Breast epithelium (tissue), 4 donors: ENCODE measurements around the gene SEMA3F. TPM values are rescaled to one million over a fixed set of nuclear protein-coding genes. Genes with fewer than 3 reads are reported as not detected.

Experiments used
- DNase-seq, 2 donors: peaks; one replicate each; pipeline ENCODE4 v3.0.0-alpha.2; 2019; ENCODE audit warnings: low spot score in 2 of 2
- H3K27ac ChIP-seq, 2 donors: fragments of 200-600 bp; sonication (generic) in 1 of 2; one replicate each; pipeline ENCODE4 v1.5.1; 2016 to 2019; ENCODE audit warnings: mild to moderate bottlenecking in 1 of 2
- H3K27me3 ChIP-seq, 2 donors: fragments of 200-600 bp; sonication (generic) in 1 of 2; one replicate each; pipeline versions ENCODE4 v1.5.1 to v1.6.0; 2017 to 2019; ENCODE audit warnings: control low read depth in 1 of 2, mild to moderate bottlenecking in 1 of 2
- H3K36me3 ChIP-seq: fragments of 200-600 bp; one replicate; pipeline ENCODE4 v1.5.1; 2019
- H3K4me1 ChIP-seq, 2 donors: fragments of 200-600 bp; sonication (generic); one replicate each; pipeline ENCODE4 v1.5.1; 2016 to 2019; ENCODE audit warnings: control low read depth in 1 of 2
- H3K4me3 ChIP-seq, 3 donors: fragments of 200-600 bp; sonication (generic); 1 replicate in 2 of 3; 2 replicates in 1 of 3; pipeline ENCODE4 v1.5.1; 2016 to 2019; ENCODE audit warnings: mild to moderate bottlenecking in 3 of 3, moderate library complexity in 2 of 3
- H3K9me3 ChIP-seq, 2 donors: fragments of 200-600 bp; sonication (generic) in 1 of 2; one replicate each; pipeline ENCODE4 v1.5.1; 2016 to 2019; ENCODE audit warnings: control low read depth in 1 of 2
- CTCF ChIP-seq, 3 donors: fragments of 450-650 bp; IDR thresholded peaks; one replicate each; pipeline ENCODE4 v1.5.1; 2016 to 2017; ENCODE audit warnings: antibody characterized with exemption in 3 of 3, mild to moderate bottlenecking in 3 of 3, moderate library complexity in 3 of 3
- POLR2A ChIP-seq: fragments of 450-650 bp; IDR thresholded peaks from one replicate; pipeline ENCODE4 v1.6.1; 2016; ENCODE audit warnings: antibody characterized with exemption, mild to moderate bottlenecking, moderate library complexity
- POLR2AphosphoS5 ChIP-seq, 3 donors: sonication (generic); formaldehyde crosslinking; IDR thresholded peaks; one replicate each; pipeline ENCODE4 v1.6.1; 2017; ENCODE audit warnings: antibody characterized with exemption in 3 of 3
- intact Hi-C: fragments of 100-400 bp; cut with DNase I; formaldehyde crosslinking; loops from one replicate; pipeline ENCODE4 v1.15.1; 2023; ENCODE audit warnings: low total_unique reads
- total RNA-seq, 3 donors: library from RNA; depleted of rRNA; stranded (reverse); fragments of >200 nt; gene quantifications; one replicate each; pipeline ENCODE4 v1.1.0, GENCODE V29; 2016

The SEMA3F gene
- total RNA-seq, 3 donors from 2014 or later: 7.7 to 49.8 (median 26.9) TPM

GRCh38 chr3:50146316-50146901 lies 8.7 kb upstream of the SEMA3F start:
- DNase-seq: no peak
- Histone ChIP-seq H3K27me3 (no peaks in the 10 kb centered on the region), H3K27ac (no peak overlapping the region), H3K9me3 (no peaks in the 10 kb centered on the region), H3K36me3 (no peaks in the 10 kb centered on the region), H3K4me1 (peaks cover 4 to 22% of the 10 kb centered on the region in 2 donors), H3K4me3 (no peak overlapping the region)
- intact Hi-C loops: no loop called here
- TF ChIP-seq POLR2AphosphoS5 (IDR thresholded peaks at IDR 0.05): no peak
- TF ChIP-seq POLR2A: no peak

GRCh38 chr3:50147016-50147415 lies 8.1 kb upstream of the SEMA3F start:
- no peak overlapping the region for H3K4me3 ChIP-seq
- no peak for DNase-seq
- no peaks in the 10 kb centered on the region for H3K36me3 ChIP-seq
- intact Hi-C loops: no loop called here
- H3K27ac ChIP-seq: no peak overlapping the region
- H3K9me3 ChIP-seq: no peaks in the 10 kb centered on the region
- peaks cover 10 to 28% of the 10 kb centered on the region in 2 donors for H3K4me1 ChIP-seq
- no peak for TF ChIP-seq POLR2A
- TF ChIP-seq POLR2AphosphoS5 (IDR thresholded peaks at IDR 0.05): no peak
- TF ChIP-seq CTCF (IDR thresholded peaks at IDR 0.05): no peak
- no peaks in the 10 kb centered on the region for H3K27me3 ChIP-seq

GRCh38 chr3:50147447-50147846 lies 7.7 kb upstream of the SEMA3F start:
- H3K27me3 ChIP-seq: no peaks in the 10 kb centered on the region
- peaks cover 13 to 32% of the 10 kb centered on the region in 2 donors for H3K4me1 ChIP-seq
- no peak overlapping the region for H3K4me3 ChIP-seq
- no peak overlapping the region for H3K27ac ChIP-seq
- no peaks in the 10 kb centered on the region for H3K9me3 ChIP-seq
- no peak for TF ChIP-seq POLR2AphosphoS5 (IDR thresholded peaks at IDR 0.05)
- no peak for TF ChIP-seq POLR2A
- no peak for TF ChIP-seq CTCF (IDR thresholded peaks at IDR 0.05)
- intact Hi-C loops: no loop called here
- H3K36me3 ChIP-seq: no peaks in the 10 kb centered on the region
- no peak for DNase-seq

GRCh38 chr3:50147861-50148260 lies 7.3 kb upstream of the SEMA3F start:
- Histone ChIP-seq H3K36me3 (no peaks in the 10 kb centered on the region), H3K9me3 (no peaks in the 10 kb centered on the region), H3K4me3 (no peak overlapping the region), H3K4me1 (peaks cover 13 to 32% of the 10 kb centered on the region in 2 donors), H3K27ac (peak overlapping the region in 1 of 2 donors; percentile 38), H3K27me3 (no peaks in the 10 kb centered on the region)
- no peak for DNase-seq
- intact Hi-C loops: no loop called here
- TF ChIP-seq CTCF (IDR thresholded peaks at IDR 0.05): no peak

GRCh38 chr3:50150404-50150750 lies 4.7 kb upstream of the SEMA3F start:
- Histone ChIP-seq H3K27ac (peak overlapping the region; percentile 79 to 91), H3K27me3 (no peaks in the 10 kb centered on the region), H3K36me3 (no peaks in the 10 kb centered on the region), H3K4me1 (peaks cover 13 to 32% of the 10 kb centered on the region in 2 donors), H3K4me3 (no peak overlapping the region), H3K9me3 (no peaks in the 10 kb centered on the region)
- no peak for TF ChIP-seq POLR2A
- TF ChIP-seq CTCF (IDR thresholded peaks at IDR 0.05): no peak
- no peak for TF ChIP-seq POLR2AphosphoS5 (IDR thresholded peaks at IDR 0.05)
- intact Hi-C loops: no loop called here
- DNase-seq: no peak
